SU-DHL-6 (cell line): ENCODE results near the gene LARP6.

Experiments
- EZH2phosphoT487 ChIP-seq: fragments of 200-600 bp; sonication (generic), shearing (Covaris generic); conservative IDR thresholded peaks from 2 replicates; pipeline ENCODE4 v1.6.1; 2018; ENCODE audit warnings: mild to moderate bottlenecking, antibody characterized with exemption, low read length, moderate library complexity, mixed read lengths
- TF ChIP-seq, protein P1 (sequence below): fragments of 200-600 bp; sonication (generic); IDR thresholded peaks from one replicate; pipeline ENCODE4 v1.5.1; 2017; ENCODE audit warnings: antibody characterized with exemption, mild to moderate bottlenecking, low read length, moderate library complexity; ENCODE audit not compliant: insufficient read depth, poor library complexity, severe bottlenecking

DNA sequence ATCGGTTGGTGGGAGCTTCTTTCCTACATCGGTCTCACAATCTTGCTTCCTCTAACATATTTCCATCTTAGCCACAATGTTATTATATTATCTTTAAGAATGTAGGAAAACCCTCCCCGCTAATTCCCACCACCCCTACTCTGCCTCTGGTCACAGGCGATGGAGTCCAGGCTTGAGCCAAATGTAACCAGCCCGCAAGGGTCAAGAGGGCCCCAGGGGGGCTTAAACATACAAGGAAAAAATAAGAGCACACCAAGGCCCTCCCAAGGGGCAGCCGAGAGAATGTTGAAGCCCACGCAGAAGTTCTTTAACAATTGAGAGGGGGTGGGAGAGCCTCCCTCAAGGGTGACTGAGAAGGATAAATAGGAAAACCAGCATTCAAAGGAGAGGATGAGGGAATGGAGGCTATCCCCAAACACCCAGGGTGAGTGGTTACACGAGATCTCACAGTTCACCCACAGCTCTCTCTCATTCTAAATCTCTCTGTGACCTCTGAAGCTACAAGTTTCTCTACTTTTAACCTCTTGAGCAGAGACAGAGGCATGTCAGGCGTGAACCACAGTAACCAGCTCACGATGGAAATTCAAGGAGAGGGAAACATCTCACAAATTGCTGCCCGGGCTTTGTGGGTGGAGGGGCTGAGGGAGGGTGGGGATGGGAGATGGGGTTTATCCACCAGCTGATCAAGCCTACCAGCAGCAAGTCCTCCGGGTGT, 59.2 kb downstream of the LARP6 start:
- TF ChIP-seq, protein P1, sequence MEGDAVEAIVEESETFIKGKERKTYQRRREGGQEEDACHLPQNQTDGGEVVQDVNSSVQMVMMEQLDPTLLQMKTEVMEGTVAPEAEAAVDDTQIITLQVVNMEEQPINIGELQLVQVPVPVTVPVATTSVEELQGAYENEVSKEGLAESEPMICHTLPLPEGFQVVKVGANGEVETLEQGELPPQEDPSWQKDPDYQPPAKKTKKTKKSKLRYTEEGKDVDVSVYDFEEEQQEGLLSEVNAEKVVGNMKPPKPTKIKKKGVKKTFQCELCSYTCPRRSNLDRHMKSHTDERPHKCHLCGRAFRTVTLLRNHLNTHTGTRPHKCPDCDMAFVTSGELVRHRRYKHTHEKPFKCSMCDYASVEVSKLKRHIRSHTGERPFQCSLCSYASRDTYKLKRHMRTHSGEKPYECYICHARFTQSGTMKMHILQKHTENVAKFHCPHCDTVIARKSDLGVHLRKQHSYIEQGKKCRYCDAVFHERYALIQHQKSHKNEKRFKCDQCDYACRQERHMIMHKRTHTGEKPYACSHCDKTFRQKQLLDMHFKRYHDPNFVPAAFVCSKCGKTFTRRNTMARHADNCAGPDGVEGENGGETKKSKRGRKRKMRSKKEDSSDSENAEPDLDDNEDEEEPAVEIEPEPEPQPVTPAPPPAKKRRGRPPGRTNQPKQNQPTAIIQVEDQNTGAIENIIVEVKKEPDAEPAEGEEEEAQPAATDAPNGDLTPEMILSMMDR = no peak
- TF ChIP-seq EZH2phosphoT487 = no peak
